Measurements from ENCODE around the gene ST6GALNAC6.

The ST6GALNAC6 gene

DNA sequence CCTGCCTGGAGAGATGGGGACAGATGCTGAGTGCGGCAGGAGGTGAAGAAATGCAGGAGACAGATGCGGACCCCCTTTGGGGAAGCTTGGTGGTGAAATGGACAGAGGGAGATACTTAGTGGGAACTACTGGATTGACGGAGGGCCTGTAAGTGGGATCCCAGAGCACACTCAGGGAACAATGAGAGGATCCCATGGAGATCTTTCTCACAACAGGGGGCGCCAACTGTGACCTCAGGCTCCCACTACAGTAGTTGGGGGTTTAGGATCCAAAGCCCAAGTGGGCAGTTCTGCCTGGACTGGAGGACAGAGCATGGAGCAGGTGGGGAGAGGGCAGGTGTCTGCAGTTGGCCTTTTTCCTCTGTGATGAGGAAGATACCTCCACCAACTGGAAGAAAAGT lies 34.8 kb upstream of the ST6GALNAC6 start:
- no peak for DNase-seq (ENCODE audit: low spot score)

DNA sequence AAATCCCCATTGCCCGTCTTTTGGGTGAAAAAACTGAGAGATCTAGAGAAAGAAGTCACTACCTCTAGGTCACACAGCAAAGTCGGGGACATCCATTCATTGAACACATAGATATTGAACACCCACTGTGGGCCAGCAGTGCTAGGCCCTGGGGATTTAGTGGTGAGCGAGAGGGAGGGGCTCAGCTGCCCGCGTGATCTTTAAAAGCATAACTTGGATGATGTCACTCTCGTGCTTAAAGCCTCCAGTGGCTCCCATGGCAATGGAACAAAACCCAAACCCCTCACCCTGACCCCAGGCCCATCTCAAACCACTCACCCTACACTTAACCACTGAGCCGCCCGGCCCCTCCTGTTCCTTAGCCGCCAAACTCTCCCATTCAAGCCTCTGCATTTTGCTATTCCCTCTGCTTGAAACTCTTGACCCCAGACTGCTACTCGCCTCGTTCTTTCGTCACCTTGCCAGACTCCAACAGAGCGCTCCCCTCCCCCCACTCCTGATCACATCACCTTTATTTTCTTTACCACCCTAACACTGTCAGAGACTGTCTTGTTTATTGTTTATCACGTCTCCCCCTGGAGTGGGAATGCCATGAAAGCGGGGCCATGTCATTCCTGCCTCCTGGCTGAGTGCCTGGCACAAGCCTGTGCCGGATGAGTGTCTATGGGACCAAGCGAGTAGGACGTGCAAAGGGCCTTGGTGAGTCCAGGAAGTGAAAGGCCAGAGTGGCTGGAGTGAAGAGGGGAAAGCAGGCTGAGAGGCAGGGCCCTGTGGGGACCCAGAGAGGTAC lies 31.9 kb upstream of the ST6GALNAC6 start:
- DNase-seq (ENCODE audit: low spot score), result peak; percentile 70

DNA sequence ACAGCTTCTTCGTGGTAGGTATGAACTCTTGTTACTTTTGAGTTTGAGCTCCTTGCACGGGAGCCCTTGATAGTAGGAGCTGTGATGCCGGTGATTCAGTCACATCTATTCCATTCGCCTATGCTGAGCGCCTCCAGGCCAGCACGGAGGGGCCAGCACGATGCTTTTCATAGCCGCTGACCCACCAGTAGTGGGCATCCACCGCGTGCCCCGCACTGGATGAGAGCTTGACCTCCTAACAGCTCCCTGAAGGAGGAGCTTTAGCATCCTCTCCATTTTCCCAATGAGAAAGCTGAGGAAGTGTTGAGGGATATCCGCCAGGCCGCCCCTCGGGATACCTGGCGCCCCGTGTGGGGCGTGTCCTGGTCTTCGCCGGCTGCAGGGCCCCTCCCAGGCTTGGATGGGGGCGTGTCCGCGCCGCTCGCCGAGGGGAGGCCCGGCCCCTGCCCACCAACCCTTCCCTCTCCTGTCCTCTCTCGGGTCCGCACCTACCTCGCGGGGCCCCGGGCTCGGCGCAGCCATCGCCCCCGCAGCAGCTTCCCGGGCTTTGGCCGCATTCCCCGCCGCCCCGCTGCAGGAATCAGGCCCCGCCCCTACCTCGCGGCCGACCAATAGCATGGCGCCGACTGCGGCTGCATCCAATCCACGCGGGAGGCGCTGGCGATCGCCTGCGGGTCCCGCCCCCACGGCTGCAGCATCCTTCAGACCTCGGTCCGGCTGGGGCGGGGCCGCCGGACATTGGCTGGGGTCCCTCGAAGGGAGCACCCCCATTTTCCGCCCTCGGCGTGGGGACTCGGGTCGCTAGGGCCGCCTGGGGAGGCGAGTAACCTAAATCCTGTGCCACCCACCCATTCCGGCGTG lies 31.1 kb upstream of the ST6GALNAC6 start, which contains the start of gene PIP5KL1:
TSS of gene PIP5KL1 (minus strand) at position 547 of the 861 bp plus-strand sequence. CDS start at position 522, 25 bp downstream.
- peak; percentile 84 for DNase-seq (ENCODE audit: low spot score)

DNA sequence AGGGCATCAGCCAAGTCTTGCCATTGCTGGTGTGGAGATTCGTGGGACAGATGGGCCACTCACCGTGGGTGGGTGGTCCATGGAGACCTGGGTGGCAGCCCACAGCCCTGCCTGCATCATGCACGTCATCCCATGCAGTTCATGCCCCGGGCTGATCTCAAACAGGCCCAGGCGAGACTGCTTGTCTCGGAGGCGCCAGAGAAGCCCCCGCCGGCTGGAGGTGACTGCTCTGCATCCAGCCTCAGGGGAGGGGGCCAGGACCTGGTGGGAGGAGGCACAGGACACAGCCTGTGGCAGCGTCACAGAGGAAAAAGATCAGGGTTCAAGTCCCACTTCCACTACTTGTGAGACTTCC lies 30.2 kb upstream of the ST6GALNAC6 start:
- no peak for DNase-seq (ENCODE audit: low spot score)

DNA sequence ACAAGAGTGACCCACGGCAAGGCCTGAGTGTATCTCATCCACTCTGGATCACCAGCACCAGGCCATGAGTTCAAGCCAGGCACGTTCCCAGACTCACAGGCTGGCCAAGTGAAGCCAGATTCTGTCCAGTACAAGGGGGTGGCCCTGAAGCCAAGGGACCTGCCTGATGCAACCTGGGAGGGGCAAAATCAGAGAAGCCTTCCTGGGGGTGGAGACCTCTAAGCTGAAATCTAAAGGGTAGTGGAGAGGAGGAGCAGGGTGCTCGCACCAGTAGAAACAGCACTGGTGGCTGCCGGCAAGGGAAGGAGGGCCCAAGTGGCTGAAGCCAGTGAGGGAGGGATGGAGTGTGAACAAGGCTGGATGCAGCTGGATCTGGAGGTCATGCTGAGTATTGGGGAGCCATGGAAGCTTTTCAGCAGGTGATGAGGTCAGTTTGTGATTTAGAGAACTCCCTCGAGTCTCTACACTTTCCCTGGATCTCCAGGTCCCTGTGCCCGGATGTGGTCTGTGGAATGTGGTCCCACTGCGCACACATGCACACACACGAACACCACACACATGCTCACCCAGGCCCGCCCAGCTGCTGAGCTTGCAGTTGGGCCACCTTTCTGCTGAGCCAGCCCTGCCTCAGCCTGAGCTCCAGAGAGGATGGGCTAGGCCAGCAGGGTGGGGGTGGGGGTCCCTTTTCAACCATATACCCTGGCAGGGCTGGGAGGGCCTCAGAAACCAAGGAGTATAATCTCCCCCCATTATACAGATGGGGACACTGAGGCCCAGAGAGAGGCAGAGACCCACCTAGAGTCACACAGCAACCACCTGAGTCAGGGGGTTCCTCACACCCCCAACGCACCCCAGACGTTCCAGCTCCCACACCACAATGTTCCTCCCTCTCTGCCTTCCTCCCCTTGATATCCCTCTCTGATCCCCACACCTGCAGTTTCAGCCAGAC lies 29.5 kb upstream of the ST6GALNAC6 start:
- DNase-seq (ENCODE audit: low spot score), result no peak

DNA sequence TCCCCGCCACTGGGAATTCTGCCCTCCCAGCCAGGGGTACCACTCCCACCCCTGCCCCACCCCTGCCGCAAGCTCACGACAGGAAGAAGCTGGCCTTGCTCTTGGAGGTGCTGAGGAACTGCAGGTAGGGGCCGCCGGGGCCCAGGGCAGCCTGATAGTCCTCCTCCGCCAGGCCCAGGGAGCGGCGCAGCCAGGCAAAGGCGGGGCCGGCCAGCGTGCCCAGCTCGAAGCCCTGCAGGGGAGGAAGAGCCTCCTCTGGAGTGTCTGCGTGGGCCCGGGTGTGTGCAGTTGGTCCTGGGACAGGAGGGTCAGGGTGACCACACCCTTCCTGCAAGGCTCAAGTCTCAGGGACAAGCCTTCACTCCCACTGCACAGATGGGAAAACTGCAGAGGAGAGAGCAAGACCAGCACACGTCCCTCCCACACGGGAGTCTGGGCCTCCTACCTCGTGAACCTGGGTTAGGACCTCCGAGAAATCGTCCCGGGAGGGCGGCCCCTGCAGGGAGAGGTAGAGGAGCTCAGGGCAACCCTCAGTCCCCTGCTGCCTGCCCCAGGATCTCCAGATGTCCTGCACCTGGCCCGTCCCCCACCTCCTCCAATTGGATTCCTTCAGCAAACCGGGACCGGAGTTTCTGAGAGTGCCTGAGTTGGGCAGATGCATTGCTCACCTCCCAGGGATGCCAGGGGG lies 28.7 kb upstream of the ST6GALNAC6 start:
- no peak for DNase-seq (ENCODE audit: low spot score)

DNA sequence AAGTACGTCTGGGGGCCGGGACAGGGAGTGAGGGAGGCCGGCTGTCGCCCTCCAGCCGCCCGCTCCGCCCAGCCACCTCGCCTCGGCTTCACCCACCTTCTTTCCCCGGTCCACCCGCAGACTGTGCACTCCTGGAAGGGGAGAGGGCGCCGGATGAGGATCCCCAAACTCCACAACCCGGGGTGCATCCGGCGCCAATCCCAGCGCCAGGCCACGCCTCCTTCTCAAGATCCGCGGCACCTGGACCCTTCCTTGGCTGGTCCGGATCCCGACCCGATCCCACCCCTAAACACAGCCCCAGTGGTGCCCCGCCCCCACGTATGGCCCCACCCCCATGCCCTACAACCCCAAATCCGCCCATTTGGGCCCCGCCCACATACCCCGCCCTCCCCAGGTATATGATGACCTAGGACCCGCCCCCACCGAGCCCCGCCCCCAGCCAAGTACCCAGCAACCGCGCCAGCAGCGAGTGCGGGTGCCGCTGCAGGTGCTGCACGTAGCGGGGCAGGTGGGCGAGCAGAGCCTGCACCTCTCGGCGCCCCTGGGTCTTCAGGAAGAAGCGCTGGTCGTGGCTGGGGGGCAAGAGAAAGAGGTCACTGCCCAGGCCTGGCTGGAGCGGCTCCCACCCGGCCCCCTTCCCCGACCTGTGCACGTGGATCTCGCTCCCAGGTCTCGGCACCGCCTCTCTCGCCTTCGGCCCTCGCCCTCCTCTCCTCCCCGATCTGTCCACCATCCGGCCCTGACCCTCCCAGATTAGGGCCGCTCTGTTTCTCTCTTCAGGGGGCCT lies 28.0 kb upstream of the ST6GALNAC6 start:
- no peak for DNase-seq (ENCODE audit: low spot score)

DNA sequence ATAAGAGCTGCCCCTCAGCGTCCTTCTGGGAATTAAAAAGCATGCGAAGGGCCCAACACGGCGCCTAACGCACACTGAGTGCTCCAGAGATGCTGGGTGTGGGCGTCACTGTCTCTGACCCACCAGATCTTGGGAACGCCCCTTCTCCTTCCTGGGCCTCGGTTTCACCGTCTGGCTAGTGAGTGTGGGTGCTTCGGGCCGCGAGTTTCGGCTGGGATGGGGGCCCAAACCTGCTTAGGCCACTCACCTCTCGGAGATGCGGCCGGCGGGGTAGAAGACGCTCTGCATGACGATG lies 27.4 kb upstream of the ST6GALNAC6 start:
- no peak for DNase-seq (ENCODE audit: low spot score)

DNA sequence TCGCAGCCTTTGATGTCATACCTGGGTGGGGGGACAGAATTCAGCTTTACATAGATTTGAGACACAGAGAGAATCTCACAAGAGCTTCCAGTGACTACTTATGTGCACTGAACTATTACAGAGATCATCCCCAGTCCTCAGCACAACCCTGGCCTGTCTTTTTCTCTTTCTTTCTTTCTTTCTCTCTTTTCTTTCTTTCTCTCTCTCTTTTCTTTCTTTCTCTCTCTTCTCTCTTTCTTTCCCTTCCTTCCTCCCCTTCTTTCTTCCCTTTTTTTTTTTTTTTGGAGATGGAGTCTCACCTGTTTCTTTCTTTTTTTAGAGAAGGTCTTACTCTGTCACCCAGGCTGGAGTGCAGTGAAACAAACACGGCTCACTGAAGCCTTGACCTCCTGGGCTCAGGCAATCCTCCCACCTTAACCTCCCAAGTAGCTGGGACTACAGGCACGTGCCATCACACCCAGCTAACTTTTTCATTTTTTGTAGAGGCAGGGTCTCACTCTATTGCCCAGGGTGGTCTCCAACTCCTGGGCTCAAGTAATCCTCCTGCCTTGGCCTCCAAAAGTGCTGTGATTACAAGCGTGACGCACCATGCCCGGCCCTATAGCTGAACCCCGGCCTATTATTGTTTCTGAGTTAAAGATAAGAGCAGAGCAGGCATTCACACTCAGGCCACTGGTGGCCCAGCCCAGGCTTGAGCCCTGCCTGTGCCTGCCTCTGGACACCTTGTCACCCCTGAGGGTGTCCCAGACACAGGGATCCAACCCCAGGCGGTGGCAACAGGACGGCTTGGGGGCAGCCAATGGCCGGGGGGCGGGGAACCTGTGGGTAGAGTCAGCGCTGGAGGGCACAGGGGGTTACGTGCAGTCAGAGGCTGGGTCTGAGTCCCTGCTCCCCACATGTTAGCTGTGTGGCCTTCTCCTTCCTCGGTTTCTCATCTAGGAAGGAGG lies 26.8 kb upstream of the ST6GALNAC6 start:
- DNase-seq (ENCODE audit: low spot score), result no peak

DNA sequence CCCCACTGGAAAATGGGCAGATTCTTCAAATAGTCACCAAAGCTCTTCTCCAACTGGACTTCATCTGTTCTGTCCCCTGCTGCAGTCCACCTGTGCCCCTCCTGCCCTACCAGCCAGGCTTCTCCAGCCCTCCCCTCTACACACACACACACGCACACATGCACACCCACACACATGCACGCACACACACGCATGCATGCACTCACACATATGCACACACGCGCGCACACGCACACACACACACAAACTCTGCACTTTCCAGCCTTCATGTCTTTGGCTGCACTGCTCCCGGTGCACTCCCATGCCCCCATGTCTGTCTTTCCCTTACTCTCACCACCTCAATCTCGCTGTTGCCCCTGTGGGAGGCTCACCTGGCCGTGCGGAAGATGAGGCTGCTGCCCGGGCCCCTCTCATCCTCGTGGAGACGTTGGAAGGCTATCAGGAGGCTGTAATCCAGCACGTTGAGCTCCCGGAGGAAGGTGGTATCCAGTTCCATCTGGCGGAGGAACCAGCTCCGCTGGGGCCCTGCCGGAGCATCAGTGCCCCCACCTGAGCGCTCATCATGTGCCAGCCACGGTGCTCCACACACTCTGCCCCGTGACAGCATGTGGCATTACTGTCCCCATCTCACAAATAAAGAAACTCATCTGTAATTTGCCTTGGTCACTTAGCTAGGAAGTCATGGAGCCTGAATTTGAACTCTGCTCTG lies 25.5 kb upstream of the ST6GALNAC6 start:
- no peak for DNase-seq (ENCODE audit: low spot score)

DNA sequence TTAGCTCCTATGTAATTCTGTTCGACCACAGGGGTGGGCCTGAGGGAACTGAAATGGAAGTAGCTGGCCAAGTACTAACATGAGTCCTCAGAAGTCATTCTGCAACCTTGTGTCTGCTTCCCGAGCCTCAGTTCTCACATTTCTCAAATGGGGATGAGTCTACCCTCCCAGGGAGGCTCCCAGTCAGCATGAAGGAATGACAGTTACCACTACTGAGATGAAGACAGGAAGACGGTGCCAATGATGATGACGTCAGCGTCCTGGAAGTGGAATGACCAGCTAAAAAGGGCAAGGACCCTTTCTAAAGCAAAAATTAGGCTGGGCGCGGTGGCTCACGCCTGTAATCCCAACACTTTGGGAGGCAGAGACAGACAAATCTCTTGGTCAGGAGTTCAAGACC lies 24.4 kb upstream of the ST6GALNAC6 start:
- DNase-seq (ENCODE audit: low spot score), result no peak

DNA sequence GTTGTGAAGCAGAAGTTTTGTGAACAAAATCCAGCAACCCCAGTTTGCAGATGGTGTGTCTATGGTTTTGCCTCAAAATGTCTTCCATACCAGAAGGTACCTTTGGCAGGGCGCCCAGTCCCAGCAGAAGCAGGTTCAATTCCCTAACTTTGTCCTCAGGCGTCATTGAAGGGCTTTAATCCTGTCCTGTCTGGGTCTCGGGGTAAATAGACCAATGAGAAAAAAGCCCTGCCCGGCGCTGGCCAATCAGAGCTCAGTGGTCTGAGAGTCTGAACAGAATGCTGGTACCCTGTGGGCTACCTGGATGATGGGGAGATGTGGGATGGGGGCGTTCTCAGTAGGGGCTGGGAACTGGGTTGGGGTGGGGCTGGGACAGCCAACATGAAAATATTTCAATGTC lies 23.6 kb upstream of the ST6GALNAC6 start:
- DNase-seq (ENCODE audit: low spot score), result no peak

DNA sequence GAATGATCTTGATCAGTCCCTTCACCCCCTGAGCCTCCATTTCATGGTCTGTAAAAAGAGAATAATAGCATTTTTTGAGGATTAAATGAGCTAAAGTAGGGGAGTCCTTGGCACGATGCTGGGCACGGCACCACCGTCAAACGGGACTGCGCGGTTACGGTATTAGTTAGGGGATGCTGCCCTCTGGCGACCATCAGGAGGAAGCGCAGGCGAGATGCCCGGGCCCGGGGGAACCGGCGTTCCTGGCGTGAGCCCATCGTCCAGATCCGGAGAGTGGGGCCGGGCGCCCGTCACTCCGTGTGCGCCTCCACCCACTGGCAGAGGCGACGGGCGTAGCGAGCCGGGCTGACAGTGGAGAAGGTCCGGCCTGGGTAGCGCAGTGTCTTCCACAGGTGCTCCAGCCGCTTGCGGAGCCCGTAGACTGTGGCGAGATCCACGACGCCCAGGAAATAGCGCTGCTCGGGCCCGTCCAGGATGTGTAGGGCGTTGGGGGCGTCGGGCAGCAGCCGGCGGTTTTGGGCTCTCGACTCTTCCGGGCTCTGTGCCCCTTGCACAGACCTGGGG lies 22.2 kb upstream of the ST6GALNAC6 start:
- no peak for DNase-seq (ENCODE audit: low spot score)

DNA sequence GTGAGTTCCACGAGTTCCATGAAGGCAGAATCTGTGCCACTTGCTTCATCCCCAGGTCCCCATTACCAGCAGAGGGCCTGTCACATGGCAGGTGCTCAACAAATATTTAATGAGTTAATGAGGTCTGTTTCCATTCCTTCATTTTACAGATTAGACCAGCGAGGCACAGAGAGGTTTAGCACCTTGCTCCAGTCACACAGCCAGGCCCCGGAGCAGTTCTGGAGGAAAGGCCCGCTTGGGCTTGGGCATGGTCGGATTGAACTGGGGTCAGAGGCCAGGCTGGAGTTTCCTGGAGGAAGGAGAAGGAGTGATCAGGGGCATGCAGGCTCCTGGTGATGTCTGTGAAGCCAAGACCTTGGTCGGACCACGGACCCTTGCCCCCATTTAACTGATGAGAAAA lies 21.4 kb upstream of the ST6GALNAC6 start:
- no peak for DNase-seq (ENCODE audit: low spot score)

DNA sequence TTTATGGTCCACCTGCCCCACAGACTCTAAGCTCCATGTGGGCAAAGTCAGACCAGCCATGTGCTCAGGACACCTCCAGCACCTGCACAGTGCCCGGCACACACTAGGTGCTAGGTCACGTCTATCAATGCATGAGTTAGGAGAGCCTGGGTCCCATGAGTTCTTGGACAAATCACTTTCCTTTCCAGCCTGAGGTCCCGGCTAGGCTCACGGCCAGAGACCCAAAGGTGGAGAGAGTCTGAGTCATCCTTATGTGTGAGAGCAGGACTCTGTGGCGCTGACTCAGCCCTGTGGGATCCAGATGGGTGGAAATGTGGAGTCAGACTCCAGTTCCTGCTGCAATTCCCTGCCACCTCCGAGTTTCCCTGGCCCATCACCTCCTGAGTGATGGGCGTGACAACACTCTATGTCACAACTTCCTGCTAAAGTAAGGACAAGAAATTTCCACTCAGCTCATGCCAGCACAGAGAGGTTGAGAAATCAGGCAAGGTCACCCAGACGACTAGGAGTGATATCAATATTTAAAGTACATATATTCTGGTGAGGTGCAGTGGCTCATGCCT lies 19.9 kb upstream of the ST6GALNAC6 start:
- peak; percentile 97 for DNase-seq (ENCODE audit: low spot score)

DNA sequence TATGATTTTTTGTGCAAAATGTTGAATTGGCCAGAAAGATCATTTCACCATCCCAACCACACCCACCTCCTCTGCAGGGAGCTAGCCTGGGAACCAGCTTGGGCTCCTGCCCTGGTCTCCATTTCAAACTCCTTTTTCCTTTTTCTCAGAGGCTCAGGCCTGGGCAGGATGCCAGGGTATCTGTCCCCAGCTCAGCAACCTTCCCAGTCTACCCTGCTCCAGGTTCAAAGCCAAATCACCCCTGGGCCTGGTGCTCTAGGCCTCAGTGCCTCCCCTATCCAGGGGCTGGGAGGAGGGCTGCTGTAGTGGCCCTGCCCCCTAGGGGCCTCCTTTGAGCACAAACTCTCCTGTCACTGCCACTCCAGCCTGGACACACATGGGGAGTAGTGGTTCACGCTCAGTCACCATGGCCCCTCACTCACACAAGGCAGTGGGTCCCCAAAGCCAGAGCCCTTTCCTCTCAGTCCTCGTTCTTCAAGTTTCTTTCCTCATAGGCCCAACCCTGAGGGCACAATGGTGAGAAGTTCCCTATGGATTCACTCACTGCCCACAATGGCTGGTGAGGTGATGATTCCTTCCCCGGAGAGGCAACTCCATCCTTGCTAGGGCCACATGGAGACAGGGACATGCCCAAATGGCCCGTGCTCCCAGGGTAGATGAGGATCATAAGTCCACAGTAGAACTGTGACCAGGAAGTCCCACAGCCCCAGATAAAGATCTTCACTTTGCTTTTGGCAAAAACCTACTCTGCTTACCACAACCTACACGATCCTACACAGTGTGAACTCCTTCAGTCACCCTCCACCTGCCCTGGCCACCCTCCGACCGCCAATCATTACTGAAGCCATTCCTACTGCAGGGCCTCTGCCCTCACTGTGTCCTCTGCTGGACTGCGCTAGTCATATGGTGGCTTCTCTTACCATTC lies 19.0 kb upstream of the ST6GALNAC6 start:
- no peak for DNase-seq (ENCODE audit: low spot score)

DNA sequence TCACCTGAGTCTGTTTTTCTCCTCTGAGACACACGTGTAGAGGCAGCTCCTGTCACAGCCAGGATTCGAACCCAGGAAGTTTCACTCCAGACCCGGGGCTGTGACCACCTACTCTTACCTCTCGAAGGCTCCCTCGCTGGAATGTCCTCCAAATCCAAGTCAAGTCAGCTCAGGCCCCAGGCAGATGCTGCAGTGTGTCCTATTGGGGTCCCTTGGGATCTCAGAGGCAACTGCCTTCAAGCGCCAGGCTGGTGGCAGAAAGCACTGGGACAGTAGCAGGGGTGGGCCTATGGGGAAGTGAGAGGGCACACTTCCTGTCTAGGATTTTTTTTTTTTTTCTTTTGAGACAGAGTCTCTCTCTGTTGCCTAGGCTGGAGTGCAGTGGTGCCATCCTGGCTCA lies 18.2 kb upstream of the ST6GALNAC6 start:
- no peak for DNase-seq (ENCODE audit: low spot score)

Measured in SW480 (cell line).